Ovary (tissue), 9 donors: Measurements from ENCODE around the gene LRRC26. TPM values are rescaled to one million over a fixed set of nuclear protein-coding genes. Genes with fewer than 3 reads are reported as not detected.
"Not testable (repeated sequence)": the region's sequence is repeated elsewhere in the genome, so short reads cannot be mapped to it uniquely, and the experiment has no call there.

ENCODE experiments used
- DNase-seq, 5 donors: peaks; one replicate each; pipeline ENCODE4 v3.0.0-alpha.2; 2019 to 2020
- H3K27ac ChIP-seq, 2 donors: fragments of 200-600 bp; one replicate each; pipeline versions ENCODE4 v1.5.1 to v1.8.0; 2019 to 2022
- H3K27me3 ChIP-seq: fragments of 200-600 bp; one replicate; pipeline ENCODE4 v1.8.0; 2022
- H3K36me3 ChIP-seq: fragments of 200-600 bp; sonication (generic); one replicate; pipeline ENCODE4 v1.5.1; 2019
- H3K4me1 ChIP-seq: one replicate; pipeline ENCODE4 v1.8.1; 2013; ENCODE audit warnings: mild to moderate bottlenecking, moderate library complexity; ENCODE audit not compliant: insufficient read depth
- H3K4me3 ChIP-seq: fragments of 200-600 bp; sonication (generic); one replicate; pipeline ENCODE4 v1.5.1; 2017
- H3K9me3 ChIP-seq, 2 donors: fragments of 200-600 bp in 1 of 2; sonication (generic) in 1 of 2; one replicate each; pipeline versions ENCODE4 v1.5.1 to v1.8.1; 2013 to 2019; ENCODE audit warnings: mild to moderate bottlenecking in 1 of 2, moderate library complexity in 1 of 2
- EP300 ChIP-seq: sonication (generic); formaldehyde crosslinking; IDR thresholded peaks from one replicate; pipeline ENCODE4 v1.6.1; 2017; ENCODE audit warnings: antibody characterized with exemption
- POLR2A ChIP-seq: fragments of 450-650 bp; IDR thresholded peaks from one replicate; pipeline ENCODE4 v1.6.1; 2017; ENCODE audit warnings: antibody characterized with exemption, mild to moderate bottlenecking, moderate library complexity
- WGBS, 3 donors: extraction: QIAGEN DNeasy Blood & Tissue Kit in 1 of 3; methylation state at CpG; one replicate each; pipeline versions ENCODE4 v1.1.5 to v1.1.7; 2013 to 2017; 5-methylcytosine and 5-hydroxymethylcytosine counted together
- intact Hi-C, 4 donors: fragments of 100-400 bp; cut with DNase I; formaldehyde crosslinking; loops; one replicate each; pipeline versions ENCODE4 v1.11.0 to v1.15.1; 2022 to 2023
- polyA plus RNA-seq, 2 donors: library from polyadenylated mRNA; stranded (reverse); fragments of 200-250 nt in 1 of 2; fragments of 350-450 nt in 1 of 2; fragmentation: Illumina TruSeq in 1 of 2; extraction: RNeasy Lipid Tissue Mini Kit (QIAGEN cat#74804) in 1 of 2; gene quantifications; one replicate each; pipeline ENCODE4 v1.2.3, GENCODE V29; 2013 to 2014
- total RNA-seq, 7 donors: library from RNA; depleted of rRNA in 2 of 7; stranded (reverse); fragments of >200 nt in 2 of 7; fragmentation: NEBNext Ultra II Directional in 3 of 7; extraction: Animal tissue kit (Norgen Biotek cat#: 25700) in 3 of 7; gene quantifications; one replicate each; pipeline versions ENCODE4 v1.1.0 to v1.2.4, GENCODE V29; 2016 to 2023
- TF ChIP-seq, protein P1 (sequence below), 3 donors: fragments of 450-650 bp in 2 of 3; fragments of 200-600 bp in 1 of 3; IDR thresholded peaks; one replicate each; pipeline versions ENCODE4 v1.5.1 to v1.8.0; 2016 to 2022; ENCODE audit warnings: antibody characterized with exemption in 3 of 3, mild to moderate bottlenecking in 1 of 3
- donor health status: DM: no; HTN: no; CAD: no; lungs with moderate emphysema.
- donor health status: DM: no; HTN: no; CAD: no.
- donor health status: Bipolar disorder and iron deficiency.
- donor health status: DM: yes; HTN: yes; CAD: no.
- donor health status: DM: no; HTN: no; CAD: no.
- donor health status: DM: yes; HTN: yes; CAD: no.

LRRC26 gene
- total and polyA plus RNA-seq, 9 donors: 0.23 to 3.0 TPM; not detected in 7

DNA sequence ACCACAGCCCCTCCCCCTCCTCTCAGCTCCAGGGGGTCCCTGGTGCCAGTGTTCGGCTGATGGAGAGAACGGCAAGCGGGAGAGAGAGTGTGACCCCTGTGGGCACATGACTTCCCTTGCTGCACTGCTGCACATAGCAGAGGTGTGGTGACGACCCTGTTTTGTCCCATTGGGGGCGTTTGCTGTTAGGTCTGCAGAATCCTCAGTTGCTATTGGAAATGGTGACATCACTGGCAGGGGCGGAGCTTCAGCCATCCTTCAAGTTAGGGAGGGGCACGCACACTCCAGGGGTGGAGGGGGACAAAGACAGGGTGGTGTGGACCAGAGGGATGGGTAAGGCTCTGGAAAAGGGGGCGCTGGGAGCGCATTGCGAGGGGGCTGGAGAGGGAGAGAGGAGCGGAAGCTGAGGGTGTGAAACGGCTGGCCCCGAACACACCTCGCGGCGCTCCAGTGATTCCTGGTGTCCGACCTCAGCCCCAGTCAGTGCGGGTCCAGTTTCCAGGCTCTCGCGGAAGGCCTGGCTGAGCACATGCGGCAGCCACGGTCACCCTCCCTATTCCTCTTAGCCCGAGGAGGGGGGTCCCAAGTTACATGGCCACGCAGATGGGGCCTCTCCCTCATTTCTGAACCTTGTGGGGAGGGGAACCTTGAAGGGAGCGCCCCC, 31.7 kb downstream of the LRRC26 start:
- Histone ChIP-seq H3K27me3 (peaks cover 3% of the 10 kb centered on the region), H3K4me3 (no peak overlapping the region)
- intact Hi-C loops: no loop called here

GRCh38 chr9:137136881-137137607, 32.8 kb downstream of the LRRC26 start:
- TF ChIP-seq, protein P1, sequence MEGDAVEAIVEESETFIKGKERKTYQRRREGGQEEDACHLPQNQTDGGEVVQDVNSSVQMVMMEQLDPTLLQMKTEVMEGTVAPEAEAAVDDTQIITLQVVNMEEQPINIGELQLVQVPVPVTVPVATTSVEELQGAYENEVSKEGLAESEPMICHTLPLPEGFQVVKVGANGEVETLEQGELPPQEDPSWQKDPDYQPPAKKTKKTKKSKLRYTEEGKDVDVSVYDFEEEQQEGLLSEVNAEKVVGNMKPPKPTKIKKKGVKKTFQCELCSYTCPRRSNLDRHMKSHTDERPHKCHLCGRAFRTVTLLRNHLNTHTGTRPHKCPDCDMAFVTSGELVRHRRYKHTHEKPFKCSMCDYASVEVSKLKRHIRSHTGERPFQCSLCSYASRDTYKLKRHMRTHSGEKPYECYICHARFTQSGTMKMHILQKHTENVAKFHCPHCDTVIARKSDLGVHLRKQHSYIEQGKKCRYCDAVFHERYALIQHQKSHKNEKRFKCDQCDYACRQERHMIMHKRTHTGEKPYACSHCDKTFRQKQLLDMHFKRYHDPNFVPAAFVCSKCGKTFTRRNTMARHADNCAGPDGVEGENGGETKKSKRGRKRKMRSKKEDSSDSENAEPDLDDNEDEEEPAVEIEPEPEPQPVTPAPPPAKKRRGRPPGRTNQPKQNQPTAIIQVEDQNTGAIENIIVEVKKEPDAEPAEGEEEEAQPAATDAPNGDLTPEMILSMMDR (IDR thresholded peaks at IDR 0.05): no peak
- TF ChIP-seq EP300: no peak
- no peak for TF ChIP-seq POLR2A
- WGBS, 3 donors: 46 to 59% (median 51%) methylated on average over 21 to 23 of the region's 23 CpGs
- Histone ChIP-seq H3K4me1 (peaks cover 8% of the 10 kb centered on the region), H3K27ac (no peak overlapping the region), H3K27me3 (peaks cover 3% of the 10 kb centered on the region), H3K4me3 (no peak overlapping the region), H3K36me3 (no peaks in the 10 kb centered on the region), H3K9me3 (no peaks in the 10 kb centered on the region)
- DNase-seq: no peak
- intact Hi-C loops: no loop called here

More for the DNA sequence above, 31.7 kb downstream of the LRRC26 start:
- peaks cover 8% of the 10 kb centered on the region for H3K4me1 ChIP-seq
- no peaks in the 10 kb centered on the region for H3K9me3 ChIP-seq
- H3K27ac ChIP-seq: no peak overlapping the region
- 3 to 4% (median 4%) methylated on average over 24 to 25 of the region's 25 CpGs for WGBS, 3 donors
- no peak for DNase-seq
- TF ChIP-seq EP300 (no peak), POLR2A (no peak)
- TF ChIP-seq, protein P1 (IDR thresholded peaks at IDR 0.05): no peak
- no peaks in the 10 kb centered on the region for H3K36me3 ChIP-seq

DNA sequence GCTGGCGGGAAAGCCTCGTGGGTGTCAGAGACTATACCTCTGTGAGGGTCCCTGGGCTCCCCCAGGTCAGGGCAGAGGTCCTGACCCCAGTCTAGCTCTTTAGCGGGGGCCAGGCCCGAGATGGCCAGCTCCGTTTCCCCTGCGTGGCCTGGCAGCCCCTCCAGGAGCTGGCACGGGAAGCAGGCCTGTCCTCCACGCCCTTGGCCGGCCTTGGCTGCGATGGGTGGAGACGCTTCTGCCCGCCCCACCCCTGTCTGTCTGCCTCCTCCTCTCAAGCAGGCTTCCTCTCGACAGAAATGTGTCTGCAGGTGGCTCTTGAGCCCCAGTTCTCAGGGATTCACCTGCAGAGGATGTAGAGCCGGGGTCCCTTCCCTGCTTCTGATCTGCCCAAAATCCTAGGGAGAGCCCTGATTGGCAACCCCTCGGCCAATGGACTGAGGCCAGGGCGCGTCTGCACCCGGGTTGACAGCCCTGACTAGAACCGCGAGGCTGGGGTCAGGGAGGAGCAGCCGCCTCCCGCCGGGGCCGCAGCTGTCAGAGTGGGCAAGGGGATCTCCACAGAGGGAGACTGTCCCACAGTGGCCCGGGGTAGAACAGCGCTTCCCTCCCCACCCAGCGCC, 33.5 kb downstream of the LRRC26 start:
- DNase-seq: no peak

GRCh38 chr9:137135154-137135553, 34.7 kb downstream of the LRRC26 start:
- peaks cover 11% of the 10 kb centered on the region for H3K4me1 ChIP-seq
- intact Hi-C loops, H3K4me3 ChIP-seq, H3K36me3 ChIP-seq, H3K27me3 ChIP-seq, H3K9me3 ChIP-seq, H3K27ac ChIP-seq, DNase-seq: not testable (repeated sequence)
- 75 to 77% (median 76%) methylated on average over 9 of the region's 9 CpGs for WGBS, 3 donors

More for the DNA sequence above, 33.5 kb downstream of the LRRC26 start:
- Histone ChIP-seq H3K4me1 (peaks cover 8% of the 10 kb centered on the region), H3K9me3 (no peaks in the 10 kb centered on the region), H3K27ac (no peak overlapping the region), H3K4me3 (no peak overlapping the region), H3K27me3 (peaks cover 3% of the 10 kb centered on the region), H3K36me3 (no peaks in the 10 kb centered on the region)
- WGBS, 3 donors: 28 to 31% (median 29%) methylated on average over 20 to 27 of the region's 27 CpGs
- TF ChIP-seq, protein P1 (IDR thresholded peaks at IDR 0.05): no peak
- TF ChIP-seq EP300 (no peak), POLR2A (no peak)
- intact Hi-C loops: no loop called here
